Tongue (tissue), 2 donors: ENCODE results near the gene DEFB113. TPM values are rescaled to one million over a fixed set of nuclear protein-coding genes. Genes with fewer than 3 reads are reported as not detected.

Source experiments
- DNase-seq: peaks from one replicate; pipeline ENCODE4 v3.0.0-alpha.2; 2015
- total RNA-seq: library from RNA; depleted of rRNA; stranded (reverse); fragments of >200 nt; gene quantifications from one replicate; pipeline ENCODE4 v1.2.3, GENCODE V29; 2014

The DEFB113 gene
- total RNA-seq, 1 donor from 2014 or later: not detected

DNA sequence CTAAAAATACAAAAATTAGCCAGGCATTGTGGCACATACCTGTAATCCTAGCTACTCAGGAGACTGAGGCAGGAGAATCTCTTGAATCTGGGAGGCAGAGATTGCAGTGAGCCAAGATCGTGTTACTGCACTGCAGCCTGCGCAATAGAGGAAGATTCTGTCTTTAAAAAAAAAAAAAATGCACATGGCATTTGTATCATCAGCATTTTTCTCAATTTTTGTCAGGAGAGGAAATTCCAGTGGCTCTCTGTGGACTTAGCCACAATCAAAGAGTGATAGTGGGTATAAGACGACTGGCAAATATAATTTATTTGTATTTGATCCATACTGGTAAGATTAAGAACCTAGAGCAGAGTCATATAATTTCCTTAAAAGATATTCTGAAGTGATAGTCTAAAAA, 34.0 kb downstream of the DEFB113 start:
- DNase-seq: no peak

DNA sequence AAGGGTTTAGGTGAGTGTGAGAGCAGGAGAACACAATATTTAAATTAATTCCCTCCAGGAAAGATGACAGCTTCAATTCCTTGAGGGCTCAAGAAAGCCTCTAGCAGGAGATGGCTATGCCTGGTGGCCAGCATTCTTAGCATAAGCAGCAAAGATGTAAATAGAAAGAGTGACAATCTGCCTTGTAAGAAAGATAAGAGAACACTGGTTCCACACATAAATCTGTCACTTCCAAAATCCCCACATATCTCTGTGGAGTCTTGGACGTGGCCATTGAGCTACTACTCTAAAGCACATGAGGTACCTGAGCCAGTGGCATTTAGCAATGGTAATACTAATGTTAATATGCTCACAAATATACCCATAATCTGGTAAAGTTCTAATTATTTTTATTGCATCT, 34.7 kb downstream of the DEFB113 start:
- DNase-seq: no peak

DNA sequence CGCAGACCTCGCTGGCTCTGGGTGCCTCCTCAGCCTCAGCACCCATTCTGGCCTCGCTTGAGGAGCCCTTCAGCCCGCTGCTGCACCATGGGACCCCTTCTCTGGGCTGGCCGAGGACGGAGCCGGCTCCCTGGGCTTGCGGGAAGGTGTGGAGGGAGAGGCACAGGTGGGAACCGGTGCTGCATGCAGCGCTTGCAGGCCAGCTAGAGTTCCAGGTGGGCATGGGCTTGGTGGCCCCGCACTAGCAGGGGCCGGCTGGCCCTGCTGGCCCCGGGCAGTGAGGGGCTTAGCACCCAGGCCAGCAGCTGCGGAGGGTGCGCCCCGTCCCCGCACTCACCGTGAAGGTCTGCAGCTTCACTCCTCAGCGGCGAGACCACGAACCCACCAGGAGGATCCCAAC, 35.9 kb downstream of the DEFB113 start:
- DNase-seq: no peak

DNA sequence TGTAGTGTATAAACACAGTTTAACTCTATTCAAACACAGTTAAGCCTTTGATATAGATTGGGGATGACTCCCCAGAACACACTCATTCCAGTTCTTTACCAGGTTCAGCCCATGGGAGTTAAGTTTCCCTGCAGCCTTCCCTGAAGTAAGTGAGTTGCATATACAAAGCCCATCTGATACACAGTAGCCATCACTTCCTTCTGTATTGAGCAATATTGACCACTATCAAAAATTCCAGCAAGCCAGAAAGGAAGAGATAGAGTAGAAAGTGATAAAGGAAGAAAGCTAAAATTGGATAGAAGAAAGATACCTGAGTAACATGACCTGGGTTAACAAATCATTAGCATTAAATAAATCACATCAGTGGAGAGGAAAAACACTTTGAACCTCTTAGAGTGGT, 40.1 kb downstream of the DEFB113 start:
- DNase-seq: no peak

DNA sequence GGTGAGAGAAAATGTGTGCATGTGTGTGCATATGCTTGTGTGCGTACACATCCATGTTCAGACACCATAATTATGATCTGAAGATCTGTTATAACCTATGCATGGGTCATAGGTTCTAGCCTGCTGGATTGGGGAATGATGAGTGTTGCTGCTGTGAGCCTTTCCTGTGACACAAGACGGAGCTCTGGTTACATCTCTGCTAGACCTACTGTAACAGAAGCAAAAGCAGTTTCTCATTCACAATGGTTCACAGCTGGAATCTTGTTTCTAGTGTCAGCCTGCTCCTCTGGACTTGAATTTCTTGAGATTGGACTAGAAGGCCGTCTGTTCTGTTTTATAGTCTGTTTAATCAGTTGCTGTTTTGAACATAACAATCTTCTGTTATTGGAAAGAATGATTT, 45.6 kb downstream of the DEFB113 start:
- peak; percentile 51 for DNase-seq

DNA sequence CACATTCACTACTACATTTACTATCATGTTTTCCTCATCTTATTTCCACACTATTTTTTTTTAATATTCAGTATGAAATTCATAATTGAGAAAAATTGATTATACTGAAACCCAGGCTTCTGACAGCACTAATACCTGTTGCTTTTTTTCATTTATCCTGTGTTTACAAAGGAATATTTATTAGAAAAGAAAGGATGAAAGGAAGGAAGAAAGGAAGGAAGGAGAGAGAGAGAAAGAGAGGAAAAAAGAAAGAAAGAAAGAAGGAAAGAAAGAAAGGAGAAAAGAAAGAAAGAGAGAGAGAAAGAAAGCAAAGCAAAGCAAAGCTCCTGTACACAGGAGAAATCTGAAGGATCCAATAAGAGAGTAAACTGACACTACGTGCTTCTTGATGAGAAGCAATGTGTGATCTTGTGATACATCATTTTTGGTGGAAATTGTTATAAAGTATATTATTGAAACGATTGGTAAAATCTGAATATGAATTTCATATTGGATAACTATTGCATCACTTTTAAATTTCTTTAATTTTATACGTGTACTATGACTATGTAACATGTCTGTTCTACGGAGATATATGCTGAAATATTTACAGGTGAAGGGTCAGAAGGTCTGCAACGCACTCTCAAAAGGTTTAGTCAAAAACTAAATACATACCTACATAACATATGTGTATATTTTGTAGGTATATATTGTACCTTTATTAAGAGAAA, 49.3 kb downstream of the DEFB113 start:
- DNase-seq: no peak

DNA sequence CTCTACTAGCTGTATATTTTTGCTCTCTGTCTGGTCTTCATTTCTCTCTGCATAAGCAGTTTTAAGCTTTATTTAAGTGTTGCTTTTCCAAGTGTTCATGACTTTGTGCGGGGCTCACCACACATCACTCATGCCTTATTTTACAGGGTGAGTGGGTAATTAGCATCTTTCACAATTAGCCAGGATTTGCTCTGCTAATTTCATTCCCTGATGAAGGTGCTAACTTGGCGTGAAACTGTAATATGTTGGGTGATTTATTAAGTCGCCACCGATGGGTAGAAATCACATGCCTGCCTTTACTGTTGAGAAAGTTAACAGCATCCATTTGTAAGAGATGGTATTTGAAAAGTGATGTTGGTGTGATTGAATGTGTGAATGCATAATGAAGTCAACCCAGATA, 50.2 kb downstream of the DEFB113 start:
- DNase-seq: no peak

DNA sequence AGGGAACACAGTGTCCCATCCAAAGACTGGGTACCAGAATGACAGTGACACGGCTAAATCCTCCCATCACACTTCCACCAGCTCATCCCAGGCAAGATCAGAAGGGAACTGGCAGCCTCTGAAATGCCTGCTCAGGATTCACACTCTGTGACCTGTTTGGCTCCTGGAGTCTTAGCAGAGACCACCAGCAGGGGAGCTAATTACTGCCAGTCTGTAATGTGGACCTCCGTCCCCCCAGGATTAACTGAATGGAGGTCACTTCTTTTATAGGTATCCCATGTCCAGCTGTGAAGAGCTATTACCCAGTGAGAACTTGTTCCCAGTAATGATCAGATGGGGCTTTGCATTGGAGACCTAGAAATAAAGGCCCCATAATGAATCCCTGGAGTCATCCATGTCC, 50.6 kb downstream of the DEFB113 start:
- no peak for DNase-seq

Other genes with a start within 250 kb of the DEFB113 start
- gene CRISP3, start 225.2 kb downstream of the DEFB113 start, total RNA-seq: 100 TPM
- not detected for gene PGK2, start 182.3 kb downstream of the DEFB113 start, total RNA-seq
- gene CRISP1, start 103.1 kb downstream of the DEFB113 start, total RNA-seq: not detected
- not detected for gene DEFB114, start 5.5 kb downstream of the DEFB113 start, total RNA-seq
- gene DEFB110, start 52.4 kb upstream of the DEFB113 start, total RNA-seq: not detected
- gene DEFB112, start 80.3 kb upstream of the DEFB113 start, total RNA-seq: not detected